Neural cell (in vitro differentiated cells): ENCODE measurements around the gene AP2B1.

Source experiments
- CTCF ChIP-seq: fragments of 450-650 bp; IDR thresholded peaks from 2 replicates; pipeline ENCODE4 v1.5.1; 2014; ENCODE audit warnings: antibody characterized with exemption, mild to moderate bottlenecking, moderate library complexity; ENCODE audit not compliant: poor library complexity, severe bottlenecking
- EP300 ChIP-seq: fragments of 450-650 bp; conservative IDR thresholded peaks from 2 replicates; pipeline ENCODE4 v1.6.1; 2014; ENCODE audit warnings: antibody characterized with exemption, mild to moderate bottlenecking, moderate library complexity; ENCODE audit not compliant: poor library complexity, severe bottlenecking
- EZH2 ChIP-seq: fragments of 200-600, 300-800 bp; shearing (Covaris generic), sonication (generic); IDR thresholded peaks from 2 replicates; pipeline ENCODE4 v1.6.1; 2014; ENCODE audit warnings: antibody characterized with exemption, low read length, borderline replicate concordance, mild to moderate bottlenecking; ENCODE audit not compliant: insufficient read depth, poor library complexity, severe bottlenecking
- POLR2AphosphoS5 ChIP-seq: IDR thresholded peaks from 2 replicates; pipeline ENCODE4 v1.6.1; 2012
- RAD21 ChIP-seq: fragments of 450-650 bp; conservative IDR thresholded peaks from 2 replicates; pipeline ENCODE4 v1.6.1; 2014; ENCODE audit warnings: antibody characterized with exemption, mild to moderate bottlenecking, moderate library complexity
- TF ChIP-seq, protein P1 (sequence below): IDR thresholded peaks from 2 replicates; pipeline ENCODE4 v1.6.1; 2012; ENCODE audit warnings: borderline replicate concordance

- no peak for TF ChIP-seq CTCF
- no peak for TF ChIP-seq EZH2
- no peak for TF ChIP-seq POLR2AphosphoS5
- TF ChIP-seq RAD21 = no peak
- TF ChIP-seq, protein P1, sequence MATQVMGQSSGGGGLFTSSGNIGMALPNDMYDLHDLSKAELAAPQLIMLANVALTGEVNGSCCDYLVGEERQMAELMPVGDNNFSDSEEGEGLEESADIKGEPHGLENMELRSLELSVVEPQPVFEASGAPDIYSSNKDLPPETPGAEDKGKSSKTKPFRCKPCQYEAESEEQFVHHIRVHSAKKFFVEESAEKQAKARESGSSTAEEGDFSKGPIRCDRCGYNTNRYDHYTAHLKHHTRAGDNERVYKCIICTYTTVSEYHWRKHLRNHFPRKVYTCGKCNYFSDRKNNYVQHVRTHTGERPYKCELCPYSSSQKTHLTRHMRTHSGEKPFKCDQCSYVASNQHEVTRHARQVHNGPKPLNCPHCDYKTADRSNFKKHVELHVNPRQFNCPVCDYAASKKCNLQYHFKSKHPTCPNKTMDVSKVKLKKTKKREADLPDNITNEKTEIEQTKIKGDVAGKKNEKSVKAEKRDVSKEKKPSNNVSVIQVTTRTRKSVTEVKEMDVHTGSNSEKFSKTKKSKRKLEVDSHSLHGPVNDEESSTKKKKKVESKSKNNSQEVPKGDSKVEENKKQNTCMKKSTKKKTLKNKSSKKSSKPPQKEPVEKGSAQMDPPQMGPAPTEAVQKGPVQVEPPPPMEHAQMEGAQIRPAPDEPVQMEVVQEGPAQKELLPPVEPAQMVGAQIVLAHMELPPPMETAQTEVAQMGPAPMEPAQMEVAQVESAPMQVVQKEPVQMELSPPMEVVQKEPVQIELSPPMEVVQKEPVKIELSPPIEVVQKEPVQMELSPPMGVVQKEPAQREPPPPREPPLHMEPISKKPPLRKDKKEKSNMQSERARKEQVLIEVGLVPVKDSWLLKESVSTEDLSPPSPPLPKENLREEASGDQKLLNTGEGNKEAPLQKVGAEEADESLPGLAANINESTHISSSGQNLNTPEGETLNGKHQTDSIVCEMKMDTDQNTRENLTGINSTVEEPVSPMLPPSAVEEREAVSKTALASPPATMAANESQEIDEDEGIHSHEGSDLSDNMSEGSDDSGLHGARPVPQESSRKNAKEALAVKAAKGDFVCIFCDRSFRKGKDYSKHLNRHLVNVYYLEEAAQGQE = no peak
- TF ChIP-seq EP300 = no peak
These were observed 27.7 kb downstream of the AP2B1 start for GRCh38 chr17:35614810-35615209.
